ENCODE measurements around the gene AGBL1.

AGBL1 gene

DNA sequence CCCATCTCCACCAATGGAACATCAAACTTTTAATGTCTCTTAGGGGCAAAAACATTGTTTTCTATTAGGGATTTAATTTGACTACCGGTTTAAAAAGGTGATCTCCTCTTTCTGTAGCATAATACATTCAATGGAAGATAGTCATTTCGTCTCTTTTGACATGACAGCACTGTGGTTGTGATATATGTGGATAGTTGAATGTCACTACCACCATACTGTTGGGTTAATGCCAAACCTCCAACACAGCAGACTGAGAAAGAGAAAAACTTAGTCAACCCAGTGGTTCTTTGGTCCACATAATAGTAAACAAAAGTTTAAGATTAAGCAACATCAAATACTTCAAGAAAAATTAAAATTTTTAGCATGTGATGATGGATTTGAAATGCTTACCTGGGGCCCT lies 530.4 kb downstream of the AGBL1 start:
- DNase-seq: no peak

DNA sequence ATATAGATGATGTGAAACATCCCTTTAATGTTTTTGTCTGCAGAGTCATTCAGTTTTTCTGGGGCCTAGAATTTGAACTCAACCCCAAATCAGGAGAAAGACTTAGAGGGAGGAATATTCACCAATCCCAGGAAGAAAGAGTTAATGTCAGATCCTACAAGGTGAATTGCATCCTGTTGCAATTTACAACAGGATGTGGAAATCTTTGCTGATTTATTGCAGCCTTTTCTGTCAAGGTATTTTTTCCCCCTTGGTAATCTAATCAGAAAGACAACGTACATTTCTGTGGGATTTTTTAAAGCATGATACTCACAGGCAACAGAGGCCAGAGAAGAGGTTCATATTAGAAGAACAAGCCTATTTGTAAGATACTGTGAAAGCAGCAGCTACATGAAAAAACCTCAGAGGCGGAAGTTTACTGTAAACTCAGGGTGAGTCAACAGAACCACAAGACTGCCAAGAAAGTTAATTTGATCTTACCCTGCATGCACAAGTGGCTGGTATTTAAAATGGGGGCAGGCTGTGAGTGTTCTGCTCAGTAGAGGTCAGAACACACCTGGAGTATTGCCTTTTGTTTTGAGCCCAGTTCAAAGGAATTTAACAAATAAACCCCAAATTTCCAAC lies 531.9 kb downstream of the AGBL1 start:
- peak; percentile 63 for DNase-seq

DNA sequence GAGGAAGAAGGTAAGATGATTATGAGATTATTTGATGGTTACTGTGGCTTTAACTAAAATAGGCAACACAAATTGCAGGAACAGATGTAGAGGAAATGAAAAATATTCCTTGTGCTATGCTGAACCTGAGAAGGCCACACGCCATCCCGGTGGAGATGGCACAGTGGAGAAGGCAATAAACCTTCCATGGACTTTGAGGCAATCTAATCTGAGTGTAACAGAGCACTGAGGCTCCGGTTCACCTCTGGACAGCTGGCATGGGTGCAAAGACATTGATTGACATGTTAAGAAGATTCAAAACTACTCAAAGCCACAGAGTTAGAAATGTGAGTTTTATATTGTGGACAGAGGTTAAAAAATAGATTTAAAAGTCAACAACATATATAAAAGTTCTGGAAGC lies 535.7 kb downstream of the AGBL1 start:
- DNase-seq: no peak

DNA sequence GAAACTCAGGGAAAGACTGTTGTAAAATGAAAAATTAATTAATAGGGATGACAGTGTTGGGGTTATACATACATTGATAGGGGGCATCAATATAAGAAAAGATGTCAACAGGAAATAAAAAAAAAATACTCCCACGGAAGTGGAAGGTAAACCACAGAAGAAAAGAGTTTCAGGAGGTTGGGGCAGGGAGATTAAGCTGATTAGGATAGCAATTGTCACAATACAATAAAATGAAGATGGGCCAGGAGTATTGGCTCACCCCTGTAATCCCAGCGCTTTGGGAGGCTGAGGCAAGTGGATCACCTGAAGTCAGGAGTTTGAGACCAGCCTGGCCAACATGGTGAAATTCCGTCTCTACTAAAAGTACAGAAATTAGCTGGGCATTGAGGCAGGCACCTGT lies 536.1 kb downstream of the AGBL1 start:
- no peak for DNase-seq

DNA sequence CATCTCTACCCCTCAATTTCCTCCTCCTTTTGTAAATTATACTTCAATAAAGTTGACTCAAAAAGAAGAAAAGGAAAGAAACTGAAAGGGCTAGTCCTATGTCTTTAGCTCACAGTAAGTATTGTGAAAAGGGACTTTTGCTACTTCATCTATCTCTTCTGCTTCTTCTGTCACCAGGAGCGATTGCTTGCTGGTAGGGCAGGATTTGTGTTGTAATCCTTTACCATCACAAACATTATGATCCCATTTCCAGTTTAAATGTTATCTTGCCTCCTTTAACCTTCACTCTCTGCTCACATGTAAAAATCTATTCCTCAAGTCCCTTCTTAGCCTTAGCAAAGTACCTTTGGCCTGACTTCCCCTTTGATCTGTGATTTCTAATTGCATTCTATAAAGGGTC lies 537.1 kb downstream of the AGBL1 start:
- DNase-seq: no peak

DNA sequence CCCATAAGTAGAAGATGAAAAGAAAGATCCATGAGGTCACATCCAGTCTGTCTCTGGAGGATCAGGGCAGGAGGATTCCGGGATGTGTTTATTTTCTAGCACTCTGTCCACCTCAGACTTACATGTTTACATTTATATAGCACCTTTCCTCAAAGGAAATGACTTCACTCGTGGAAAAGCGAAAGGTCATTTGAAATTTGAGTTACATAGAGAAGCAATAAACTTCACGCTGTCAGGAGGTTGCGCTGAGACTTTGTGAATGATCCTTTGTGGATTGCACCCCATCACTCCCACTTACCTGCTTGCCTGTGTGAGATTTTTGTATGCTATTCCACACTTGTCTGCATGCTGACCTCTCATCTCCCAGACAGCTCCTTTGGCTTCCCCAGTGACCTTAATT lies 540.5 kb downstream of the AGBL1 start:
- no peak for DNase-seq

DNA sequence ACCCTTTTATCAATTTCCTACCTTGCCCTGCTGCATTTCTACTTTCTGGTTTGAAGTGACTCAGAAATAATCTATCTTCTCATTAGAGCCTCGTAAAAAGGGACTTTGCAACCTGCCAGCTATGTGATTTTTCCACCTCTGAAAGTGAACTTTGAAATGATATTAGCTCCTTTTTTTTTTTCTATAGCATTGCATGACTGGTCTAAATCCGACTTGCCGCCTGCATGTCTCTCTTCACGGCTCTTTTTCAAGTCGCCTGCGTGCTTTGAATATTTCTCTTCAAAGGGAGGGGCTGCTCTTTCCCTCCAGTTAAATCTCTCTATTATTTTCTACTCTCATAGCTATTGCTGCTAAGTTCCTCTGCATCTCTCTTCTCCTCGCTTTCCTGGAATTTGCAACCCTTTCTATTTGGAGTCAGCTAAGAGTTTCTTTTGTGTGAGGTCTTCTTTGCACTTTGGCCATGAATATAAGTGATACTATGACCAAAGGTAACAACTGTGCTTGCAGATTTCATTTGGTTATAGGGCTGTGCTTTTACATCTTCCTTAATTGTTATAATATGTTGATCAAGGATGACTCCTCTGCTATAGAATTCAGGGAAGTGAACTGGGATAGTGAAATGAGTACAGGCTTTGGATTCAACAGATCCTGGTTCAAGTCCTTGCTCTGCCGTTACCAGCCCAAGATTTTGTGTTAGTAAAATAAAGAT lies 541.1 kb downstream of the AGBL1 start:
- DNase-seq: no peak

DNA sequence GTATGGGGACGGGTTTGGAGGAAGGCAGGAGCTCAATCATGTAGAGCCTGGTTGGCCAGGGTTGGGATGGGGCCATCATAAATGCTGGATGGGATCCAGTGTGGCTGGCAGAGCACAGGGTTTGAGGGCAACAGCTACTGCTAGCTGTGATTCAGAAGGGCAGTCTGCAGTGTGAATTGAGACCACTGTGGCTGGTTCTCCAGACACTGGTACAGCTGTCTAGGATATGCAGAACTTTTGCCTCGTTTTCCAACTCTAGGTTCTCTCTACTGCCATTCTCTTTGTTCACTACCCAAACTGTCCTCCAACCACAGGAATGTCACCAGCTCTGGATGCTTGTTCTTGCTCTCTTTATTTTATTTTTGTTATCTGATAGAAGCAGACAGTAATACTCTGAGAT lies 543.6 kb downstream of the AGBL1 start:
- no peak for DNase-seq

DNA sequence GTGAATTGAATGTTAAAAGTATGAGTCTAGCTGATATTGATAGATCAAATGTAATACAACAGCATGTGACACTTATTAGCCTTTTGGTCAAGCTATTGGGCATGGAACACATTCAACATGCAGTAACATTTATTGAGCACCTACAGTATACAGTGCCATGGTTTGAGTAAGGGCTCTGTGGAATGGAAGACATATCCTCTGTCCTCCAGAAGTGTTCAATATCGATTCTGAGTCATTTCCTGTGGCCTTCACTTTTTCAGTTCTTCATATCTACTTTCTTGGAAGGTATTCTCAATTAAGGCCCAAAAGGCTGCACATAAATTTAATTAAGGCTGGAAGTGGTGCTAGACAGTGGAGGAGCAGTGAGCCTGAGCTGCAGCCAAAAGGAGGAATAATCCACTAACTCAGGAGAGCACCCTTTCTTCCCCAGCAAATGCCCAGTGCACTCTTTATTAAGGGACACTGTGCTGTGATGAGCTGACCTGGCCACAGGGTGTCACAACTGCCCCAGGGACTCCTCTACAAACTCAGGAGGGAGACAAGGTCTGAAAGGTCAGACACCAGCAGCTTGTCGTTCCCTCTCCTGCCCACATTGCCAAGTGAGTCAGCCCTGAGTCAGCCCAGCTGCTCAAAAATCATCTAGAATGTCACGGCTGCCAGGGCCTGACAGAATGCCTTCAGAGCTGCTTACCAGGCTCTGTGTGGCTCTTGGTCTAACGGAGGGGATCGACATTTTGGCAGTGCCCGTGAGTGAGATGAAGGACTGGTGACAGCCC lies 544.8 kb downstream of the AGBL1 start:
- peak; percentile 91 for DNase-seq

DNA sequence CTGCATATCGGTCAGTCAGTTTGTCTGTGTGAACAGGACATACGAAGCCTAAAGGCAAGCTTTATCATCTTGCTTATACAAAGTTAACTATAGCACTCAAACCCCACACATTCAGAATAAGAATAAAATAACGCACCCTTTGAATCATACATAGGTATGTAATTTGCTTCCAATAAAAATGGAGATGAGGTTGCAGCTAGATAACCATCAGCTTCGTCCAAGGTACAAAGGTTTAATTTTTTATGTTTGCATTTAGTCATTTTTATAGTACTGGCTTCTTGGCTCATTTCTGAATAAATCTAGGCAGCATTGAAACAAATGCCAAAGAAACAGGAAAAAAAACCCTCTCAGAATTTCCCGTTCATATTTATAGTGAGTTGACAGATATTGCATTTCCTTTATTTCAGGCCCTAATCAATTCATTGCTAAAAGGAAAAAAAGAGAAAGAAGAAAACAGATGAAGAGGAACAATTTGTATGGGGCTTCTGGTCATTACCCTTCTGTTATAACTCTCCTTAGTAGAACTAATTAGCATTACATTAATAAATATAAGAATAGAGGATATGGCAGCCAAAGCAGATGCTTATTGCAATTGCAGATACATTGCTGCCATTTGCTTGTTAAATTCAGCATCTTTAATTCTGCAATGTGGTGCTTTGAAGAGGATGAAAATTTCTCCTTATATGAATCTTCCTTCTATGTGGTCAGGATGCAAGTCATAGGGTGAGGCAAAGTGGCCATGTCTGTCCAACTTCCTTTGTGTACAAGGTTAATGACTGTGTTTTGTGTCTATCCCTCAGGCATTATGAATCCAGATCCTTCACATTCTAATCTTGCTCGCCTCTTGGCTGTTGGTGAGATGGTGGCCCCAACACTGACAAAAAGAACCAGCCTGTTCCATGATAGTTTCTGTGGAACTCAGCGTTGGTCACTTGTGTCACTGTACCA lies 550.0 kb downstream of the AGBL1 start:
- DNase-seq: no peak

DNA sequence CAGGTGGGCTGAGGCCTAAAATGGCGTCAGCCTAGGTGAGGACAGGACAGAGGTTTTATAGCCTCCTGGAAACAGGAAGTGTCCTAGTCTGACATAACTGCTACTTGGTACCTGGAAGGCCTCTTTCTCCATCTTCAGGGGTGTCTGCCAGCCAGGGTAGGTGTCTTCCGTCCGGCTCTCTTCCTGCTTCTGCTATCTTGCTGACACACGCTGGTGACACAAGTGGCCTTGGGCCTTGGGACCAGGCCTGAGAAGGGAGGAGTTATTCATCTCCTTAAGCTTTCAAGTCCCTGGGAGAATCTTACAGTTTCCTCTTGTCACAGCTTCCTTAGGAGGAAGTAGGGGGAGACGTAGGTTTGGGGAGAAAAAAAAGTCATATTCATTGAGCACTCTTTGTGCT lies 551.3 kb downstream of the AGBL1 start:
- no peak for DNase-seq

DNA sequence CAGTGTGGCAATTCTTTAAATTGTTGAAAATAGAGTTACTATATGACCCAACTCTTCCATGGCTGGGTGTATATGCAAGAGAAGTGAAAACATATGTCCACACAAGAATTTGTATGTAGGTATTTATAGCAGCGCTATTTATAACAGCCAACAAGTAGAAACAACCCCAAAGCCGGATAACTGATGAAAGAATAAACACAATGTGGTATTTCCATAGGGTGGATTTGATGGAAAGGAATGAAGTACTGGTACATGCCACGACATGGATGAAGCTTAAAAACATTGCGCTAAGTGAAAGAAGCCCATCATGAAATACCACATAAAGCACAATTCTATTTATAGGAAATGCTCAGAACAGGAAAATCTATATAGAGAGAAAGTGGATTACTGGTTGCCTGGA lies 554.5 kb downstream of the AGBL1 start:
- no peak for DNase-seq

DNA sequence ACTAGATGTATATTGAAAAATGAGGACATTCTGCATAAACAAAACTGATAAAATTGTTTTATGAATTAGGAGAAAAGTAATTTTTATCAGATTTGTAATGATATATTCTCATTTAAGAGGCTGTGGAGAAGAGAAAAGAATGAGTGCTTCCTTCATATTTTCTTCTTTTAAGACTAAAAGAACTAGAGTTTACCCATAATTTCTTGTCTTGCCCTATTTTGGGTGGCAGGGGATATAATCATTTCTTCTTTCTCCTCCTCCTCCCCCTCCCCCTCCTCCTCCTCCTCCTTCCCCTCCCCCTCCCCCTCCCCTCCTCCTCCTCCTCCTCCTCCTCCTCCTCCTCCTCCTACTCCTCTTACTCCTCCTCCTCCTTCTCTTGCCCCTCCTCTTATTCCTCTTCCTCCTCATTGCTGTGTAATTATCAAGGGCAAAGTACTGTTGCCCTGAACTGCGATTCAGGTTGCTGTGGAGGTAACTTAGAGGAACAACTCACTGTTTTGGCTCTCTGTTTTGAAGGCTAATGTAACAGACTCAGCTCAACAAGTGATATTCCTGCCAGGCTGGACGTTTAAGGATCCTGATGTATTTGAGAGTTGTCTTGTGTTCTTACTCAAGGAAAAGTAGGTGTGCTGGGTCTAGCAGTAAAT lies 555.4 kb downstream of the AGBL1 start:
- no peak for DNase-seq

DNA sequence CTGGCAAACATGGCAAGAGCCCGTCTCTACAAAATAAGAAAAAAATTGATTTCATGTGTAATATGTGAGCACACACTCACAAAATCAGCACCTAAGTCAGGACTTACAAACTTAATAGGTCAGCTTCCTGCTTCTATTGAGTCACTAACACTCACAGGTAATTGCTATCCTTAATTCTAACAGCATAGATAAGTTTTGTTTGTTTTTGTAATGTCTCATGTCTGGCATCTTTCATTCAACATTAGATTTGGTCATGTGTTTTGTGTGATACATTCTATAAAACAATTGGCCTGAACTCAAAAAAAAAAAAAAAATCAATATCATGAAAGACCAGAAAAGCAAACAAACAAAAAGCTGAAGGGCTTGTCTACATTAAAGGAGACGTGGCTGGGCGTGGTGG lies 564.7 kb downstream of the AGBL1 start:
- DNase-seq: no peak

DNA sequence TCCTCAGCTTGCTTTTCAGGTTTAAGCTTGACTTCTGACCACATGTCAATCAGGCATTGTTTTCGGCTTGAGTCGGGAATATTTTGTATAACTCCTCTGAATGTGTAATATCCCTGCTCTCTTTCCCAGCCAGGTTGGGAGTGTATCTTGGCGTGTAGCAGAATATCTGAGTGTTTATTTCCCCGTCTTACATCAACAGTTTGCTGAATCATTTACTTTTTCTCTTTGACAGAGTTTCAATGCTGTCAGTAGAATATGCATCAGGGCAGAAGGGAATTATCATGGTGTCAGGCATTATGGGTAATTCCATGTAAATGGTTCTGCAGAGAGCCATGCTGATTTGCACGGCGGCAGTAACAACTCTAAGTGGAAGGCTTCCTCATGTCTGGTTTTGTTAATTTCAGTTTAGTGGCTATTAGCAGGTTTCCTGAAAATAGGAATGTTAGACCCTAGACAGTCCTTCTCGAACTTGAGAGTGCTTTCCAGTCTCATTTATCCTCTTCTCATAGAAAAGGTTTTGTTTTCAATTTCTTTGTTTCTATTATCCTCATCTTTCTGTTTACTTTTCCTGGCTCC lies 566.3 kb downstream of the AGBL1 start:
- DNase-seq: no peak

DNA sequence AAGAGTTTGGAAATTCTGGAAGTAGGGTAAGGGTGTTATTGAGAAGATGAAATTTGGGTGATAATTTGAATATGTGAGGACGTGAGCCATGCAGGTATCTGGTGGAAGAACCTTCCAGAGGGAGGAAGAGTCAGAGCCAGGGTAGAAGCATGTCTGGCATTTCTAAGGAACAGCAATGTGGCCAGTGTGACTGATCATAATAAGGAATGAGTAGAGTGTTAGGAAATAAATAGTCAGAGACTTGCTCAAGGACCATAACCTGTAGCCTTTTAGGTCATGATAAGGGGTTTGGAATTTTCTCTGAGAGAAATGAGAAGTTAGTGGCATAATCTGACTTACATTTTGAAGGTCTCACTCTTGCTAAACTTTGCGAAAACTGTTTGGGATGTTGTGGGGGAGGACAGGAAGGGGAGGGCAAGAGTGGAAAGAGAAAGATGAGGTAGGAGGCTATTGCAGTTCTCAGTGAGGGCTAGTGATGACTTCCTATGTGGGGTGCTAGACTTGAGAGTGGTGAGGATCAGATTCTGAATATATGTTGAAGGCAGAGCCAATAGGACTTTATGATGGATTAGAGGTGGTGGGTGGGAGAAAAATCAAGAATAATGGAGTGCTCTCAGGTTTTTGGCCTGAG lies 568.3 kb downstream of the AGBL1 start:
- DNase-seq: no peak

DNA sequence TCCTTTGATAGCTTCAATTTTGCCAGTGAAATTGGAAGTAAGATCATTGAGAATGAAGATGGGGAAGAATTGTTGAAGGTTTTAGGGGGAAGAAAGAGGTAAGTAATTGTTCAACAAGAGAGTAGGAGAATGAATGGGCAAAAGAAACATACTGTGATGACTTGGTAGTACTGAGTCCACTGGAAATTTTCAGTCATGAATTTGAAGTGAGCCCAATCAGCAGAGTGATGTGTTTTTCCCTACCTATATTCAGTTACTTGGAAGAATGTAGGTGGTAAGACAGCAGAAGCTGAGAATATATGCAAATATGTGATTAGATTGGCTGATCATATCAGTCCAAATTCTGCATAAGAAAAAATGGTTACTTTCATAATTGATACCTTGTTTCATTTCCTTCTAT lies 569.6 kb downstream of the AGBL1 start:
- no peak for DNase-seq

DNA sequence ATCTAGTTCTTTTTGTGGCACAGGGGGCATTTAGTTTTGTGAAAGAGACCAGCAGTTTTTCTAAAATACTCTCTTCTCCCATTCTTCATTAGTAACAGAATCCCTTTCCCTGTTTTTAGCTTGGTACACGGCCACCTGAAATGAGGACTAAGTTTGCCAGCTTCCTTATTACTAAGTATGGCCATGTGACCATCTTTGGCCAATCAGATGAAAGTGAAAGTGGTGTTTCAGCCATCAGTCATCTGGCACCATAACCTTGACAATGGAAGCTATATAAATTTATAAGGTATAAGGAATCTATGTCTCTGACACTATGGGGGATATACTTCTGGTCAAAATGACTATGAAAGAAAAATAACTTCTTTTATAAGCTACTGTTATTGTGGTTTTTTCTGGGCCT lies 570.4 kb downstream of the AGBL1 start:
- DNase-seq: no peak

DNA sequence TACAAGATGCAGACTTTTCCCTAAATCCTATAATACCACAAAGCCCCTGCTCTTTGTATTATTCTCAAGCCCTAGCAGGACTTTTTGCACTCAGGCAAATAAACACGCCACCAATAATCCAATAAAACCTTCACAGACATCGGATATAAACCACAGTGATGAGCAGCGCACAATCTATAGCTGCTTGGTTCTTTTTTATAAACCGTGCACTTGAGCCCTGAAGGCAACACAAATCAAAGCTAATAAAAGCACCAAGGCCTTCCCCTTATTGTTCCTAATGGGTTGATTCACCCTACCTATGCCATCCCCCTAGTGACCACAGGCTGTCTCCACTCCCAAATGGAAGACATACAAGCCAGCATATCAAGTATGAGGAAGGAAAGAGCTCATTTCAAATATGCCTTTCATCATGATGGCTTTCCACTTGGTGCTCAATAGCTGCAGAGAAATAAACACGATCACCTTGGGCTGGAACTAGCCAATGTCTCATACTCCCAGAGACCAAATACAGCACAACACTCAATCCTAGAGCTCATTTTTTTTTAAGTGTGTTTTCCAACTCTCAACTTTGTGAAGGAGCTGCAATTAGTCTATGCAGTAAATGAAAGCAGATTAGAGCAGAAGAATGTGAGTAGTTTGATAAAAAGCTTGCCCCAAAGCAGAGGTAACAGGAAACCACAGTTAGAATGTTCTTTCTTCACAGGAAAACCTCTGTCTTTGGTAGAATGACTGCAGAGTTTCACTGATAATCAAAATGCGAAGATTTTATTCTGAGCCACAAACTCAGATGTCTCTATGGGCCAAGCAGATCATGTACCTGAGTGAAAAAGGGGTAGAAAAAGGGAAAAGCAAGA lies 573.9 kb downstream of the AGBL1 start:
- no peak for DNase-seq

DNA sequence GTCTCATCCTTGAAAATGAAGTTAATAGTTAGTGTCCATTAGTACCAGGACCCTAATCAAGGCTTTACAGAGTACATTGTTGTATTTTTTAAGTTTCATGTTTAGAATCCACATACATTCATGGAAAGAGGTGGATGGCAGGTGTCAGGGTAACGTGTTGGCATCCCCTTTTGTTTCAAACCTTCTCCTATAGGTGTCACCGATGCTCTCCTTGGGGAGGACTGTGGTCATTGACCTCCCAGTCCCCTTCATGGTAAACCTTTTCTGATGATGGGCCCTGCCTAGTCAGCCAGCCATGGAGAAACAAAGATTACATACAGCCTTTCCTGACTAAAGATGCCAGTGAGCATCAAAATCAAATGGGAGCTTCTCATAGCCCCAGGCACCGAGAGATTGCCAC lies 574.8 kb downstream of the AGBL1 start:
- no peak for DNase-seq

DNA sequence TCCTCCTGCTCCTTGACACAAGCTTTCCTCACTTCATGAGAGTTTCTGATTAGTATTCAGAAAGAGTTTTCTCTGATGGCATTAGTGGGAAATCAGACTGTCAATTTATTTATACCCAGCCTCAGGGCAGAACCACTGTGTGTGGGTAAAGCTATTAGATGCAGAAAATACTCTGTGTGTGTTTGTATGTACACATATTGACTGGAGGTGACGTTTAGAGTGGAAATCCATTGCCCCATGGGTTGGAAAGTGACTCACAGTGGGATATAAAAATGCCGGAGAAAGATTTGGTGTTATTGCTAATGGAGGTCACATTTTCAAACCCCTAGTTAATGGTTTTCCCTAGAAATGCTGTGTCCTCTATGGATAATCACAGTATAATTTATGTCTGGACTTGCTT lies 577.6 kb downstream of the AGBL1 start:
- DNase-seq: no peak
